Gastrocnemius medialis (tissue), 4 donors: ENCODE data around the gene ATP10A. TPM values are rescaled to one million over a fixed set of nuclear protein-coding genes. Genes with fewer than 3 reads are reported as not detected.

Source experiments
- ATAC-seq, 2 donors: fragments of 150-250 bp; one replicate each; pipeline ENCODE4 v1.9.1; 2016
- DNase-seq, 2 donors: peaks; one replicate each; pipeline ENCODE4 v3.0.0-alpha.2; 2019
- H3K27ac ChIP-seq, 4 donors: fragments of 200-600 bp; sonication (generic); 1 replicate in 1 of 4; 2 replicates in 3 of 4; pipeline ENCODE4 v1.5.1; 2016 to 2018; ENCODE audit warnings: mild to moderate bottlenecking in 2 of 4, moderate library complexity in 1 of 4
- H3K27me3 ChIP-seq, 3 donors: fragments of 200-600 bp; sonication (generic) in 2 of 3; 1 replicate in 1 of 3; 2 replicates in 2 of 3; pipeline versions ENCODE4 v1.5.1 to v1.6.0; 2016 to 2019; ENCODE audit warnings: mild to moderate bottlenecking in 1 of 3, moderate library complexity in 1 of 3
- H3K36me3 ChIP-seq, 2 donors: fragments of 200-600 bp; sonication (generic) in 1 of 2; one replicate each; pipeline ENCODE4 v1.5.1; 2017 to 2018
- H3K4me1 ChIP-seq, 2 donors: fragments of 200-600 bp; sonication (generic) in 1 of 2; one replicate each; pipeline ENCODE4 v1.5.1; 2016 to 2017; ENCODE audit warnings: mild to moderate bottlenecking in 2 of 2
- H3K4me3 ChIP-seq, 4 donors: fragments of 200-600 bp; sonication (generic) in 3 of 4; 1 replicate in 1 of 4; 2 replicates in 3 of 4; pipeline ENCODE4 v1.5.1; 2016 to 2019; ENCODE audit warnings: mild to moderate bottlenecking in 2 of 4
- H3K9me3 ChIP-seq, 3 donors: fragments of 200-600 bp; sonication (generic) in 2 of 3; 1 replicate in 1 of 3; 2 replicates in 2 of 3; pipeline ENCODE4 v1.5.1; 2016 to 2019
- POLR2A ChIP-seq, 2 donors: fragments of 450-650 bp; IDR thresholded peaks; one replicate each; pipeline ENCODE4 v1.6.1; 2017; ENCODE audit warnings: antibody characterized with exemption in 2 of 2, mild to moderate bottlenecking in 2 of 2, moderate library complexity in 2 of 2
- in situ Hi-C, 4 donors: fragments of 200-750 bp; cut with MboI; loops; one replicate each; pipeline versions ENCODE4 v1.15.0 to v1.8.0; 2017; ENCODE audit warnings: low sequenced_read_pairs in 4 of 4
- intact Hi-C: fragments of 100-400 bp; cut with DNase I; formaldehyde crosslinking; loops from one replicate; pipeline ENCODE4 v1.15.1; 2023; ENCODE audit warnings: low total_unique reads
- total RNA-seq, 4 donors: library from RNA; depleted of rRNA; stranded (reverse); fragments of >200 nt; gene quantifications; one replicate each; pipeline versions ENCODE4 v1.1.0 to v1.2.3, GENCODE V29; 2016
- TF ChIP-seq, protein P1 (sequence below), 5 experiments: fragments of 450-650 bp in 3 of 5; fragments of 200-600 bp in 2 of 5; sonication (generic) in 2 of 5; IDR thresholded peaks in 4 of 5; conservative IDR thresholded peaks in 1 of 5; 1 replicate in 4 of 5; 2 replicates in 1 of 5; pipeline ENCODE4 v1.5.1; 2016 to 2019; ENCODE audit warnings: antibody characterized with exemption in 5 of 5, mild to moderate bottlenecking in 3 of 5, moderate library complexity in 3 of 5

The ATP10A gene
- total RNA-seq, 4 donors from 2014 or later: 0.36 to 0.56 (median 0.47) TPM

DNA sequence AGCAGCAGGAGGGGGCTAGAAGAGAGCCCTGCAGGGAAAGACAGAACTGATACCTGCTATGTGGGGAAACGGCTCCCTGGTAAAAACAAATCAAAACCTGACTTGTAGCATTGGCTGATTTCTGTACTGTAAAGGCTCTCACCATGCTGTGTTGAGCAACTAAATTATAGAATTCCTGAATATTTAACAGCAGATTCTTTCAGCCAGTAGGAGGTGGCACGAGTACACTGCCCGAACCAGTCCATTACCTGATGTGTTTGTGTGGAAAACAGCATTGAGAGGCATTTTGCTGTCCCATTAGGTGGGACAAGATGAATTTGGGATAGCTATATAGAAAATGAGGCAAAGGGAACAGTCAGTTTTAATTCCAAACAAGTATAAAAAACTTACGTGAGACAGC is 201.2 kb downstream of the ATP10A start:
- Histone ChIP-seq H3K4me1 (no peaks in the 10 kb centered on the region), H3K27ac (no peak overlapping the region), H3K9me3 (no peaks in the 10 kb centered on the region), H3K4me3 (no peak overlapping the region), H3K36me3 (no peaks in the 10 kb centered on the region), H3K27me3 (no peaks in the 10 kb centered on the region)
- intact Hi-C loops (no loop called here), in situ Hi-C loops (no loop called here)
- DNase-seq (no peak), ATAC-seq (no peak)
- TF ChIP-seq POLR2A (IDR thresholded peaks at IDR 0.05): no peak
- TF ChIP-seq, protein P1, sequence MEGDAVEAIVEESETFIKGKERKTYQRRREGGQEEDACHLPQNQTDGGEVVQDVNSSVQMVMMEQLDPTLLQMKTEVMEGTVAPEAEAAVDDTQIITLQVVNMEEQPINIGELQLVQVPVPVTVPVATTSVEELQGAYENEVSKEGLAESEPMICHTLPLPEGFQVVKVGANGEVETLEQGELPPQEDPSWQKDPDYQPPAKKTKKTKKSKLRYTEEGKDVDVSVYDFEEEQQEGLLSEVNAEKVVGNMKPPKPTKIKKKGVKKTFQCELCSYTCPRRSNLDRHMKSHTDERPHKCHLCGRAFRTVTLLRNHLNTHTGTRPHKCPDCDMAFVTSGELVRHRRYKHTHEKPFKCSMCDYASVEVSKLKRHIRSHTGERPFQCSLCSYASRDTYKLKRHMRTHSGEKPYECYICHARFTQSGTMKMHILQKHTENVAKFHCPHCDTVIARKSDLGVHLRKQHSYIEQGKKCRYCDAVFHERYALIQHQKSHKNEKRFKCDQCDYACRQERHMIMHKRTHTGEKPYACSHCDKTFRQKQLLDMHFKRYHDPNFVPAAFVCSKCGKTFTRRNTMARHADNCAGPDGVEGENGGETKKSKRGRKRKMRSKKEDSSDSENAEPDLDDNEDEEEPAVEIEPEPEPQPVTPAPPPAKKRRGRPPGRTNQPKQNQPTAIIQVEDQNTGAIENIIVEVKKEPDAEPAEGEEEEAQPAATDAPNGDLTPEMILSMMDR (IDR thresholded peaks at IDR 0.05 in 4 of 5, conservative IDR thresholded peaks at IDR 0.05 in 1 of 5): no peak

DNA sequence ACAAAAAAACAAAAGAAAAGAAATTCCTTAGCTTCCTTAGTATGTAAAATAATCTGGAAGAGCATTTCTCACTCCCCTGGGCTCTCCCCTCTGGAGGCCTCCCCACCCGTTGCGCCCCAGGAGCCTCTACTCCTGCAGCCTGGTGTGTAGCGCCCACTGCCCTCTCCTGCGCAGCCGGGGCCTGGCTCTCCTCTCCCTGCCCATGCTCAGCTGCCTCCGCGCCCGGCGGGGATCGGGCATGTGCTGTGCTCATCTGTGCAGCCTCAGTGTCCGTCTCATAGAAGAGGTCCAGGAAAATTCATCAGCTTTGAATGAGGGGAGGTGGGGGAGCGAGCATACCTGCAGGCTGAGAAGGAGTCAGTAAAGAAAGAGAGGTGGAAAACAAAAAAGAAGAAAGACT is 203.9 kb downstream of the ATP10A start:
- ATAC-seq (no peak), DNase-seq (no peak)
- no peaks in the 10 kb centered on the region for H3K27me3 ChIP-seq
- intact Hi-C loops (no loop called here), in situ Hi-C loops (no loop called here)
- no peaks in the 10 kb centered on the region for H3K4me1 ChIP-seq
- no peaks in the 10 kb centered on the region for H3K36me3 ChIP-seq
- TF ChIP-seq POLR2A (IDR thresholded peaks at IDR 0.05): no peak
- TF ChIP-seq, protein P1 (IDR thresholded peaks at IDR 0.05 in 4 of 5, conservative IDR thresholded peaks at IDR 0.05 in 1 of 5): no peak
- H3K4me3 ChIP-seq: no peak overlapping the region
- H3K27ac ChIP-seq: no peak overlapping the region
- H3K9me3 ChIP-seq: no peaks in the 10 kb centered on the region

DNA sequence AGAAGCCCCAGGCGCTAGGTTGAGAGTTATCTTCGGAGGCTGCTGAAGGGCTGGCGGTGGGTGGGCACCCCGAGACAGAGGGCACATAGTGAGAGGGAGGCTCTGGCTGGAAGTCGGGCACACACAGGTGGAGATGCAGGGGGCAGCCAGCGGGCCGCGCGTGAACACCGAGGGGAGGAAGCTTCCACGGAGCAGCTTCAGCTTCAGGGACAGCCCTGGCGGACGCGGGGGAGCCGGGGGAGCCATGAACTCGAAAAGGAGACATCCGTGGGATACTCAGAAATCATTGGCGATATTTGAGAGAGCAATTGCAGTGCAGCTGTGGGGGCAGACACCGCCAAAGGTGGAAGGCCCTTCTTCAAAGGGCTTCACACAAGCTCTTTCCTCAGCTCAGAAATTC is 204.6 kb downstream of the ATP10A start:
- no peak for ATAC-seq
- no peaks in the 10 kb centered on the region for H3K4me1 ChIP-seq

DNA sequence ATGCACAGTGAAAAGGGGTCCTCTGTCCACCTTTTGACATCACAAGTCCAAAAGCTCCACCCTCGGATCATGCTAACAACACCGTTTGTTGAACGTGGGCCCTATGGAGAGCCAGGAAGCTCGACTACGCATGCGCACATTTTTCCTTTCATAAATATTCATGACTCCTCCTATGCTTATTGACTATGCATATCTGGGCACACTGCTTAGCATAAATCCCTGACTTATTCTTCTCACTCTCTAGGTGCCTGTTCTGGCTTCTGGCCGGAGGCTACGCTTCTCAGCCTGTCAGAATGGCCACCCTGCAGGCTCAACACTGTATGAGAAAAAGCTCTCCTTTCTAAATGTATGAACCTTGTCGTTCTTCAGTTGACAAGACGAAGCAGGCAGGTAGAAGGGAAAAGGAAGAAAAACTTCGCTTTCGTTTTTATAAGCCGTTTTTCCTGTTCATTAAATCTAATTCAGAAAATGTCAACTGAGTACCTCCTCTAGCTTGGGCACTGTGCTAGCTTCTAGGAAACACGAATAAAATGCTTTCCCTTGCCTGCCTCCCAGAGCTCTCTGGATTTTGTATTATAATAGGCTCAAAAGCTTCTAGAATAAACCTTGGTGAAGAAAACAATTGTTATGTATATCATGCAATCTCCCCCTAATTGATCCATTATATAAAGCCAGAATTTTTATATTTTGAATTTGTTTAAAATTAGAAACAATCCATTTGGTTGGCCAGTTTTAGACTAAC is 207.7 kb downstream of the ATP10A start:
- intact Hi-C loops: no loop called here
- no peak for DNase-seq
- in situ Hi-C loops: no loop called here

More for the DNA sequence above, 204.6 kb downstream of the ATP10A start:
- no peak overlapping the region for H3K4me3 ChIP-seq
- intact Hi-C loops: no loop called here
- no peaks in the 10 kb centered on the region for H3K36me3 ChIP-seq
- in situ Hi-C loops: no loop called here
- no peaks in the 10 kb centered on the region for H3K27me3 ChIP-seq
- H3K9me3 ChIP-seq: no peaks in the 10 kb centered on the region
- TF ChIP-seq POLR2A (IDR thresholded peaks at IDR 0.05): no peak
- TF ChIP-seq, protein P1 (IDR thresholded peaks at IDR 0.05 in 4 of 5, conservative IDR thresholded peaks at IDR 0.05 in 1 of 5): no peak
- H3K27ac ChIP-seq: no peak overlapping the region
- DNase-seq: no peak

More for the DNA sequence above, 207.7 kb downstream of the ATP10A start:
- H3K27ac ChIP-seq: no peak overlapping the region
- no peak overlapping the region for H3K4me3 ChIP-seq
- no peak for TF ChIP-seq POLR2A (IDR thresholded peaks at IDR 0.05)
- TF ChIP-seq, protein P1 (IDR thresholded peaks at IDR 0.05 in 4 of 5, conservative IDR thresholded peaks at IDR 0.05 in 1 of 5): no peak
- ATAC-seq: no peak
- no peaks in the 10 kb centered on the region for H3K27me3 ChIP-seq
- no peaks in the 10 kb centered on the region for H3K4me1 ChIP-seq
- H3K9me3 ChIP-seq: no peaks in the 10 kb centered on the region
- H3K36me3 ChIP-seq: no peaks in the 10 kb centered on the region
